Neural cell (in vitro differentiated cells): ENCODE measurements around the gene SMIM31. TPM values are rescaled to one million over a fixed set of nuclear protein-coding genes. Genes with fewer than 3 reads are reported as not detected.

Source experiments
- H2AFZ ChIP-seq: fragments of 200-600, 300-800 bp; sonication (generic), shearing (Covaris generic); 2 replicates; pipeline ENCODE4 v1.6.0; 2014; ENCODE audit warnings: low read depth, mild to moderate bottlenecking, antibody characterized with exemption, low read length, moderate library complexity
- H3F3A ChIP-seq: fragments of 200-600 bp; shearing (Covaris generic); 2 replicates; pipeline ENCODE4 v1.6.1; 2016; ENCODE audit warnings: mild to moderate bottlenecking, moderate library complexity, mixed read lengths, antibody characterized with exemption, low read length; ENCODE audit not compliant: insufficient read depth, poor library complexity, severe bottlenecking
- H3K27ac ChIP-seq: fragments of 200-600, 300-800 bp; sonication (generic), shearing (Covaris generic); 2 replicates; pipeline ENCODE4 v1.5.1; 2014; ENCODE audit warnings: mild to moderate bottlenecking, low read length, moderate library complexity
- H3K27me3 ChIP-seq: fragments of 300-800, 200-600 bp; sonication (generic), shearing (Covaris generic); 2 replicates; pipeline ENCODE4 v1.6.0; 2014; ENCODE audit warnings: mild to moderate bottlenecking, low read depth, low read length, moderate library complexity; ENCODE audit not compliant: insufficient read depth
- H3K36me3 ChIP-seq: fragments of 300-800, 200-600 bp; sonication (generic), shearing (Covaris generic); 2 replicates; pipeline ENCODE4 v1.5.1; 2014; ENCODE audit warnings: mild to moderate bottlenecking, antibody characterized with exemption, low read length, moderate library complexity; ENCODE audit not compliant: insufficient read depth
- H3K4me2 ChIP-seq: fragments of 300-800, 200-600 bp; sonication (generic), shearing (Covaris generic); 2 replicates; pipeline ENCODE4 v1.6.0; 2014; ENCODE audit warnings: mild to moderate bottlenecking, low read length
- H3K4me3 ChIP-seq: fragments of 300-800, 200-600 bp; sonication (generic), shearing (Covaris generic); 2 replicates; pipeline ENCODE4 v1.5.1; 2014; ENCODE audit warnings: mild to moderate bottlenecking, low read length, moderate library complexity
- H3K79me2 ChIP-seq: fragments of 200-600 bp; shearing (Covaris generic); replicated peaks from 2 replicates; pipeline ENCODE4 v1.6.0; 2014; ENCODE audit warnings: mild to moderate bottlenecking, low read length, moderate library complexity; ENCODE audit not compliant: insufficient read depth
- H3K9ac ChIP-seq: fragments of 300-800, 200-600 bp; sonication (generic), shearing (Covaris generic); 2 replicates; pipeline ENCODE4 v1.6.1; 2016; ENCODE audit warnings: mild to moderate bottlenecking, low read length, mixed read lengths
- H3K9me2 ChIP-seq: fragments of 200-600 bp; shearing (Covaris generic); 2 replicates; pipeline ENCODE4 v1.6.1; 2016; ENCODE audit warnings: mild to moderate bottlenecking, low read length, mixed read lengths; ENCODE audit not compliant: insufficient read depth
- H3K9me3 ChIP-seq: fragments of 200-600, 300-800 bp; sonication (generic), shearing (Covaris generic); 2 replicates; pipeline ENCODE4 v1.6.1; 2016; ENCODE audit warnings: mild to moderate bottlenecking, mixed run types, low read length, moderate library complexity, mixed read lengths
- H4K20me1 ChIP-seq: fragments of 200-600 bp; shearing (Covaris generic); 2 replicates; pipeline ENCODE4 v1.6.1; 2016; ENCODE audit warnings: mild to moderate bottlenecking, mixed run types; ENCODE audit not compliant: insufficient read depth
- CTCF ChIP-seq: fragments of 450-650 bp; IDR thresholded peaks from 2 replicates; pipeline ENCODE4 v1.5.1; 2014; ENCODE audit warnings: antibody characterized with exemption, mild to moderate bottlenecking, moderate library complexity; ENCODE audit not compliant: poor library complexity, severe bottlenecking
- EP300 ChIP-seq: fragments of 450-650 bp; conservative IDR thresholded peaks from 2 replicates; pipeline ENCODE4 v1.6.1; 2014; ENCODE audit warnings: antibody characterized with exemption, mild to moderate bottlenecking, moderate library complexity; ENCODE audit not compliant: poor library complexity, severe bottlenecking
- EZH2 ChIP-seq: fragments of 200-600, 300-800 bp; shearing (Covaris generic), sonication (generic); IDR thresholded peaks from 2 replicates; pipeline ENCODE4 v1.6.1; 2014; ENCODE audit warnings: antibody characterized with exemption, low read length, borderline replicate concordance, mild to moderate bottlenecking; ENCODE audit not compliant: insufficient read depth, poor library complexity, severe bottlenecking
- MXI1 ChIP-seq: fragments of 450-650 bp; conservative IDR thresholded peaks from 2 replicates; pipeline ENCODE4 v1.6.1; 2014; ENCODE audit warnings: antibody characterized with exemption, mild to moderate bottlenecking; ENCODE audit not compliant: poor library complexity, severe bottlenecking
- POLR2AphosphoS5 ChIP-seq: IDR thresholded peaks from 2 replicates; pipeline ENCODE4 v1.6.1; 2012
- RAD21 ChIP-seq: fragments of 450-650 bp; conservative IDR thresholded peaks from 2 replicates; pipeline ENCODE4 v1.6.1; 2014; ENCODE audit warnings: antibody characterized with exemption, mild to moderate bottlenecking, moderate library complexity
- REST ChIP-seq: IDR thresholded peaks from 2 replicates; pipeline ENCODE4 v1.6.1; 2012; ENCODE audit warnings: borderline replicate concordance
- SMC3 ChIP-seq: fragments of 450-650 bp; conservative IDR thresholded peaks from 2 replicates; pipeline ENCODE4 v1.6.1; 2014; ENCODE audit warnings: antibody characterized with exemption, mild to moderate bottlenecking, moderate library complexity; ENCODE audit not compliant: poor library complexity
- TAF1 ChIP-seq: IDR thresholded peaks from 2 replicates; pipeline ENCODE4 v1.6.1; 2012; ENCODE audit warnings: low read depth
- polyA plus RNA-seq: library from polyadenylated mRNA; depleted of rRNA; stranded (reverse); fragments of >200 nt; gene quantifications from 2 replicates; pipeline ENCODE4 v1.2.3, GENCODE V29; 2014

Gene SMIM31
- polyA plus RNA-seq, 1 donor from 2014 or later, result not detected

- Histone ChIP-seq H3K9me3 (no peaks in the 10 kb centered on the region), H3K79me2 (no peaks in the 10 kb centered on the region), H3K9me2 (no peaks in the 10 kb centered on the region), H3K27me3 (no peaks in the 10 kb centered on the region), H3K9ac (no peak overlapping the region), H3K27ac (no peak overlapping the region), H4K20me1 (no peaks in the 10 kb centered on the region), H3K4me3 (no peak overlapping the region), H3K36me3 (no peaks in the 10 kb centered on the region), H2AFZ (no peak overlapping the region), H3F3A (no peaks in the 10 kb centered on the region), H3K4me2 (no peak overlapping the region)
- TF ChIP-seq CTCF (no peak), SMC3 (no peak), POLR2AphosphoS5 (no peak), REST (no peak), EP300 (no peak)
These were observed 61.8 kb downstream of the SMIM31 start for GRCh38 chr4:164815711-164816110.

DNA sequence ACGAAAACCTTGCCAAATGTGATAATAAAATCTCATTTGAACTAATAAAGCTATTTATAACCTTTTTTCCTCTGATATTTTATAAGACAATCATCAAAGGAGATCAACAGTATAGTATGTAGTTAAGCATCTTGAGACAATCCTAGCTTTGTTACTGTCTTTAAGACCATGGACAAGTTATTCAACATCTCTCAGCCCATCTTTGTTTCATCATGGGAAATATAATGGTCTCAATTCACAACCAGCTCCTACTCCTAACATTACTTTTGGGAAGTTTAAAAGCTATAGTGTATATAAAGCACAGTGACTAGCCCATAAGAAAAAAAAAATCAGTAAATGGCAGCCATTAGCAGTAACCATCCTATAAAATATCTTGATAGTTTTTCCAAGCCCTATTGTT lies 65.4 kb downstream of the SMIM31 start:
- H2AFZ ChIP-seq, result no peak overlapping the region
- no peaks in the 10 kb centered on the region for H3K79me2 ChIP-seq
- H3K4me2 ChIP-seq, result no peak overlapping the region
- no peaks in the 10 kb centered on the region for H3K36me3 ChIP-seq
- H3K9me2 ChIP-seq, result no peaks in the 10 kb centered on the region
- H3K27ac ChIP-seq, result no peak overlapping the region
- TF ChIP-seq RAD21, result no peak
- TF ChIP-seq TAF1, result no peak
- TF ChIP-seq REST, result no peak
- no peak for TF ChIP-seq EZH2
- TF ChIP-seq EP300, result no peak
- no peak for TF ChIP-seq CTCF
- no peak for TF ChIP-seq MXI1
- TF ChIP-seq SMC3, result no peak
- H3K9ac ChIP-seq, result no peak overlapping the region
- H3K4me3 ChIP-seq, result no peak overlapping the region
- no peaks in the 10 kb centered on the region for H3F3A ChIP-seq
- no peaks in the 10 kb centered on the region for H3K9me3 ChIP-seq
- no peaks in the 10 kb centered on the region for H3K27me3 ChIP-seq
- no peaks in the 10 kb centered on the region for H4K20me1 ChIP-seq
